Duodenal mucosa (tissue), 2 donors: Measurements from ENCODE around the gene FERMT1.

Experiments used
- H3K27ac ChIP-seq: one replicate; pipeline ENCODE4 v1.7.0; 2013; ENCODE audit warnings: low read depth, low read length
- H3K27me3 ChIP-seq, 2 donors: one replicate each; pipeline ENCODE4 v1.7.0; 2013; ENCODE audit warnings: low read length in 2 of 2, control low read depth in 1 of 2; ENCODE audit not compliant: insufficient read depth in 2 of 2, control insufficient read depth in 1 of 2
- H3K36me3 ChIP-seq, 2 donors: one replicate each; pipeline ENCODE4 v1.7.0; 2013; ENCODE audit warnings: low read length in 2 of 2, control low read depth in 1 of 2; ENCODE audit not compliant: insufficient read depth in 2 of 2, control insufficient read depth in 1 of 2
- H3K4me1 ChIP-seq, 2 donors: one replicate each; pipeline ENCODE4 v1.7.0; 2013; ENCODE audit warnings: low read length in 2 of 2, control low read depth in 1 of 2; ENCODE audit not compliant: insufficient read depth in 2 of 2, control insufficient read depth in 1 of 2
- H3K4me3 ChIP-seq, 2 donors: one replicate each; pipeline ENCODE4 v1.7.0; 2013; ENCODE audit warnings: low read length in 2 of 2, low read depth in 1 of 2
- H3K9ac ChIP-seq, 2 donors: one replicate each; pipeline ENCODE4 v1.7.0; 2013; ENCODE audit warnings: low read length in 2 of 2, low read depth in 1 of 2
- H3K9me3 ChIP-seq, 2 donors: one replicate each; pipeline ENCODE4 v1.7.0; 2013; ENCODE audit warnings: low read length in 2 of 2, control low read depth in 1 of 2; ENCODE audit not compliant: control insufficient read depth in 1 of 2

FERMT1 gene

DNA sequence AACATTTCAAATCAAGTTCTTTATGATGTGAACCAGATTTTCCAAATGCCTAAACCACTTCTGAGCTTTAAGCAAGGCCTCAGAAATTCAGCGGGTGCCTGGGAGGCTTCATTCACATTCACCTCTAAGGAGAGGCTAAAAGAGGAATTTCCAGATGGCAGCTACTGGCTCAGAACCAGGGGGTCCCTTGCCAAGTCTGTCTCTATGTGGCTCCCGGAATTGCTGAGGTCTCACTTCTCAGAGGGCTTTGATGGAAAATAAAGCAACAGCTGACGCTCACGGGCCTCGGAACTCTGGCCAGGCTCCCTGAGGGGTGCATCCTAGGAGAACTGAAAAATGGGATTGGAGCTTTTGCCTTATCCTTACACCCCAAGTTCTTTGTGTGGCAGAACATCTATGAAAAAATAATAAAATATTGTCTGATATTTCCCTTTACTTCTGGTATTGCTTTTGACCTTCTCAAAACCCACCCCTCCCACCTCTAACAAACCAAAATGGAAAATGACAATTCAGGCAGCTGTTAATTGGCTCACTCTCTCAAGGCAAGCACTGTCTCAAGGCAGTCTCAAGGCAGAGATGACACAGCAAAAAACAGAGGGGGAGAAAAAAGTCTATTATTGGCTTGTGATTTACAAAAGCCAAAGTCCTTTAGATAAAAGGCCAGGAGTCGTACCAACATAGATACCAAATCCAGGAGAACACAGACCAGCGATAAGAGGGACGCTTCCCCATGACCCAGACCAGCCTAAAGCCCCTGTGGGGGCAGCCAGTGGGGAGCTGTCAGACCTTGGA lies 47.2 kb downstream of the FERMT1 start:
- Histone ChIP-seq H3K36me3 (peaks cover 10 to 14% of the 10 kb centered on the region in 2 donors), H3K4me3 (peak overlapping the region in 1 of 2 donors; percentile 21), H3K9ac (no peak overlapping the region)

GRCh38 chr20:6074784-6075183 lies 48.0 kb downstream of the FERMT1 start:
- Histone ChIP-seq H3K27me3 (no peaks in the 10 kb centered on the region), H3K36me3 (peaks cover 10 to 11% of the 10 kb centered on the region in 2 donors), H3K9ac (no peak overlapping the region), H3K27ac (no peak overlapping the region), H3K9me3 (no peaks in the 10 kb centered on the region), H3K4me3 (no peak overlapping the region), H3K4me1 (peaks cover 24 to 29% of the 10 kb centered on the region in 2 donors)

More for the DNA sequence above, 47.2 kb downstream of the FERMT1 start:
- Histone ChIP-seq H3K4me1 (peaks cover 27 to 29% of the 10 kb centered on the region in 2 donors), H3K9me3 (no peaks in the 10 kb centered on the region), H3K27ac (no peak overlapping the region), H3K27me3 (no peaks in the 10 kb centered on the region)

GRCh38 chr20:6074145-6074561 lies 48.7 kb downstream of the FERMT1 start:
- H3K4me3 ChIP-seq: no peak overlapping the region
- peaks cover 24 to 29% of the 10 kb centered on the region in 2 donors for H3K4me1 ChIP-seq
- peak overlapping the region in 1 of 2 donors; percentile 13 for H3K9ac ChIP-seq
- no peak overlapping the region for H3K27ac ChIP-seq
- peaks cover 9 to 11% of the 10 kb centered on the region in 2 donors for H3K36me3 ChIP-seq
- no peaks in the 10 kb centered on the region for H3K9me3 ChIP-seq
- no peaks in the 10 kb centered on the region for H3K27me3 ChIP-seq

DNA sequence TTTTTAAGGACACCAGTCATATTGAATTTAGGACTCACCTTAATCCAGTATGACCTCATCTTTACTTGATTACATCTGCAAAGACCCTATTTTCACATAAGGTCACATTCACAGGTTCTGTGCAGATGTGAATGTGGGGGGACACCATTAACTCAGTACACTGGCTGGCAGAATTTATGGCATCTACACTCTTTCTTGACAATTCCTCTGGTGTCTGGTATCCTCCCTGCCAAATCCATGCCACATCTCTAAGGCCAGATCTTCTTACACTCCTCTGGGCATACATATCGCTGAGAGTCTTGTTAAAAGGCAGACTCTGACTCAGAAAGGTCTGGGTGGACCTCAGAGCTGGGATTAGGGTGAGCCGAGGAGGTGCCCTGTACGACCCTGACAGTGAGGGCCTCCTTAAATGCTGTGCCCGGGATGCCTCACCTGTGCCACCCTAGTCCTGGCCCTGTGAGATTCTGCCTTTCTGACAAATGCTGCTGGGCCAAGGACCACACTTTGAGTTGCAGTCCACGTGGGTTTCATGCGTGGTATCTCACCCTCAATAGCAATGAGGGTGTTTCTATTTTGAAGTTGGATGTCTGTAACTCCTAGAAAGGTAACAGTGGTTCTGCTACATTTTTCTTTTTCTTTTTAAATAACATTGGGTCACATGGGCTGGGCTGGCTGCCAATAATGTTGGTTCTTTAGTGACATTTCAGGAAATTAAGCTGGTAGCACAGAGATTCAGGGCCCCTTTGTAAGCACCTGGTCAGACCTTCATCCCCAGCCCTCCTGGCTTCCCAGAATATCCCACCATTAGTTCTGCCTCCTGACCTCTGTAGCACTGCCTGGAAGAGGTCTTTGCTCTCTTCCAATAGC lies 51.8 kb downstream of the FERMT1 start:
- H3K36me3 ChIP-seq: peaks cover under 1% of the 10 kb centered on the region in 2 donors
- H3K27me3 ChIP-seq: no peaks in the 10 kb centered on the region
- H3K9ac ChIP-seq: no peak overlapping the region
- no peak overlapping the region for H3K27ac ChIP-seq
- peaks cover 22 to 31% of the 10 kb centered on the region in 2 donors for H3K4me1 ChIP-seq
- H3K4me3 ChIP-seq: no peak overlapping the region
- H3K9me3 ChIP-seq: no peaks in the 10 kb centered on the region

- Histone ChIP-seq H3K9me3 (no peaks in the 10 kb centered on the region), H3K4me1 (peaks cover 9 to 18% of the 10 kb centered on the region in 2 donors)
Measured at GRCh38 chr20:6069669-6070068, 53.2 kb downstream of the FERMT1 start.

GRCh38 chr20:6067763-6068318 lies 55.0 kb downstream of the FERMT1 start:
- Histone ChIP-seq H3K4me1 (peaks cover 4 to 11% of the 10 kb centered on the region in 2 donors), H3K4me3 (no peak overlapping the region), H3K9me3 (no peaks in the 10 kb centered on the region), H3K27ac (no peak overlapping the region), H3K27me3 (no peaks in the 10 kb centered on the region), H3K36me3 (no peaks in the 10 kb centered on the region), H3K9ac (no peak overlapping the region)

More at GRCh38 chr20:6069669-6070068, 53.2 kb downstream of the FERMT1 start:
- Histone ChIP-seq H3K36me3 (no peaks in the 10 kb centered on the region), H3K27me3 (no peaks in the 10 kb centered on the region), H3K9ac (no peak overlapping the region), H3K27ac (no peak overlapping the region), H3K4me3 (no peak overlapping the region)

GRCh38 chr20:6066582-6066981 lies 56.2 kb downstream of the FERMT1 start:
- Histone ChIP-seq H3K9ac (no peak overlapping the region), H3K36me3 (no peaks in the 10 kb centered on the region), H3K4me1 (peaks cover 4 to 11% of the 10 kb centered on the region in 2 donors), H3K4me3 (no peak overlapping the region), H3K27me3 (no peaks in the 10 kb centered on the region), H3K27ac (no peak overlapping the region), H3K9me3 (no peaks in the 10 kb centered on the region)

GRCh38 chr20:6061544-6061943 lies 61.3 kb downstream of the FERMT1 start:
- H3K36me3 ChIP-seq: no peaks in the 10 kb centered on the region
- H3K9ac ChIP-seq: no peak overlapping the region
- H3K9me3 ChIP-seq: no peaks in the 10 kb centered on the region
- peaks cover 7 to 12% of the 10 kb centered on the region in 2 donors for H3K4me1 ChIP-seq
- peaks cover 0 to 2% of the 10 kb centered on the region in 2 donors for H3K27me3 ChIP-seq
- H3K4me3 ChIP-seq: no peak overlapping the region
- no peak overlapping the region for H3K27ac ChIP-seq

DNA sequence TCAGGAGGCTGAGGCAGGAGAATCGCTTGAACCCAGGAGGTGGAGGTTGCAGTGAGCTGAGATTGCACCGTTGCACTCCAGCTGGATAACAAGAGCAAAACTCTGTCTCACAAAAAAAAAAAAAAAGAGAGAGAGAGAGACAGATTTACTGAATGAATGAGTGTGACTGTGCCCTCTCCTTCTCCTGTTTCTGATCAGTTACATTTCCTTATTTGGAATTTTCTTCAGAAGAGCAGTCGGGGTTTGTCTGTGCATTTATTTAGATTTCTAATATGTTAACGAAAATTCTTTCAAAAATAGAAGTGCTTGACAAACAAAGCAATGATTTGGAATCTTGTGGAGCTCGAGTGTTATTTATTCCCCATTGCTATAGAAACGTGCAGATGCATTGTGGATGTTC lies 62.6 kb downstream of the FERMT1 start:
- Histone ChIP-seq H3K27ac (no peak overlapping the region), H3K4me1 (peaks cover 7 to 12% of the 10 kb centered on the region in 2 donors), H3K9me3 (no peaks in the 10 kb centered on the region), H3K36me3 (no peaks in the 10 kb centered on the region), H3K27me3 (peaks cover 0 to 2% of the 10 kb centered on the region in 2 donors), H3K4me3 (no peak overlapping the region), H3K9ac (no peak overlapping the region)
